Measurements from ENCODE around the gene COPS8.

The COPS8 gene

GRCh38 chr2:237124820-237125219, 39.1 kb downstream of the COPS8 start:
- intact Hi-C loops (cut with DNase I; ENCODE audit: low total_unique reads) = loop anchor here (10.0 kb wide), 2 partner anchors 350 to 450 kb away; no protein-coding TSS in a partner anchor
- no peak for TF ChIP-seq CTCF (IDR thresholded peaks at IDR 0.05)
- Histone ChIP-seq H3K27me3 (no peaks in the 10 kb centered on the region), H3K36me3 (no peaks in the 10 kb centered on the region), H3K4me3 (no peak overlapping the region), H3K27ac (no peak overlapping the region), H3K4me1 (peaks cover 0 to 13% (median 10%) of the 10 kb centered on the region in 4 donors), H3K9me3 (no peaks in the 10 kb centered on the region)
- DNase-seq = no peak

GRCh38 chr2:237125967-237126366, 40.3 kb downstream of the COPS8 start:
- TF ChIP-seq CTCF (IDR thresholded peaks at IDR 0.05) = no peak
- no peak for DNase-seq
- peak overlapping the region; percentile 28 to 65 for H3K27ac ChIP-seq
- H3K27me3 ChIP-seq = no peaks in the 10 kb centered on the region
- no peaks in the 10 kb centered on the region for H3K36me3 ChIP-seq
- no peak overlapping the region for H3K4me3 ChIP-seq
- no peaks in the 10 kb centered on the region for H3K9me3 ChIP-seq
- intact Hi-C loops (cut with DNase I; ENCODE audit: low total_unique reads) = loop anchor here (10.0 kb wide), 2 partner anchors 349 to 449 kb away; no protein-coding TSS in a partner anchor
- peaks cover 0 to 13% (median 10%) of the 10 kb centered on the region in 4 donors for H3K4me1 ChIP-seq

- Histone ChIP-seq H3K27me3 (no peaks in the 10 kb centered on the region), H3K27ac (peak overlapping the region; percentile 28 to 65), H3K4me3 (no peak overlapping the region), H3K9me3 (no peaks in the 10 kb centered on the region), H3K36me3 (no peaks in the 10 kb centered on the region), H3K4me1 (peaks cover 0 to 13% (median 10%) of the 10 kb centered on the region in 4 donors)
- no peak for TF ChIP-seq CTCF (IDR thresholded peaks at IDR 0.05)
- DNase-seq = no peak
- intact Hi-C loops (cut with DNase I; ENCODE audit: low total_unique reads) = loop anchor here (10.0 kb wide), 2 partner anchors 348 to 448 kb away; no protein-coding TSS in a partner anchor
Observed at GRCh38 chr2:237126519-237127174, 41.0 kb downstream of the COPS8 start.

GRCh38 chr2:237128026-237128703, 42.5 kb downstream of the COPS8 start:
- Histone ChIP-seq H3K27me3 (no peaks in the 10 kb centered on the region), H3K36me3 (no peaks in the 10 kb centered on the region), H3K4me1 (peaks cover 0 to 13% (median 10%) of the 10 kb centered on the region in 4 donors), H3K27ac (peak overlapping the region; percentile 65 to 72), H3K9me3 (no peaks in the 10 kb centered on the region), H3K4me3 (no peak overlapping the region)
- peak; percentile 98 to 99 for DNase-seq
- peak in 1 of 2 experiments; percentile 16 for TF ChIP-seq CTCF (IDR thresholded peaks at IDR 0.05)
- intact Hi-C loops (cut with DNase I; ENCODE audit: low total_unique reads) = loop anchor here (10.0 kb wide), 2 partner anchors 347 to 447 kb away; no protein-coding TSS in a partner anchor

GRCh38 chr2:237128845-237129592, 43.3 kb downstream of the COPS8 start:
- Histone ChIP-seq H3K27me3 (no peaks in the 10 kb centered on the region), H3K36me3 (no peaks in the 10 kb centered on the region), H3K27ac (no peak overlapping the region), H3K4me3 (no peak overlapping the region), H3K4me1 (peaks cover 0 to 13% (median 10%) of the 10 kb centered on the region in 4 donors), H3K9me3 (no peaks in the 10 kb centered on the region)
- intact Hi-C loops (cut with DNase I; ENCODE audit: low total_unique reads) = loop anchor here (10.0 kb wide), 2 partner anchors 346 to 446 kb away; no protein-coding TSS in a partner anchor
- DNase-seq = no peak
- TF ChIP-seq CTCF (IDR thresholded peaks at IDR 0.05) = no peak
